DOHH2 (cell line): ENCODE data around the gene DSG2.

Source experiments
- H3F3A ChIP-seq: fragments of 200-600 bp; sonication (generic), shearing (Covaris generic); 2 replicates; pipeline ENCODE4 v1.6.0; 2016; ENCODE audit warnings: antibody characterized with exemption, mild to moderate bottlenecking; ENCODE audit not compliant: control insufficient read depth, insufficient read depth
- H3K27ac ChIP-seq: fragments of 200-600 bp; sonication (generic); 2 replicates; pipeline ENCODE4 v1.5.1; 2014; ENCODE audit warnings: low read depth, mild to moderate bottlenecking, low read length, moderate library complexity
- H3K27me3 ChIP-seq: fragments of 200-600 bp; sonication (generic); 2 replicates; pipeline ENCODE4 v1.6.1; 2014; ENCODE audit warnings: mild to moderate bottlenecking, low read length, mixed read lengths; ENCODE audit not compliant: control insufficient read depth
- H3K36me3 ChIP-seq: fragments of 200-600 bp; sonication (generic); 2 replicates; pipeline ENCODE4 v1.6.1; 2014; ENCODE audit warnings: mild to moderate bottlenecking, low read length, moderate library complexity, mixed read lengths; ENCODE audit not compliant: control insufficient read depth
- H3K4me1 ChIP-seq: fragments of 200-600 bp; sonication (generic); 2 replicates; pipeline ENCODE4 v1.6.1; 2014; ENCODE audit warnings: mild to moderate bottlenecking, low read length, mixed read lengths; ENCODE audit not compliant: control insufficient read depth
- H3K4me2 ChIP-seq: fragments of 200-600 bp; sonication (generic); 2 replicates; pipeline ENCODE4 v1.6.0; 2014; ENCODE audit warnings: mild to moderate bottlenecking, low read length, moderate library complexity
- H3K4me3 ChIP-seq: fragments of 200-600 bp; sonication (generic); 2 replicates; pipeline ENCODE4 v1.5.1; 2014; ENCODE audit warnings: mild to moderate bottlenecking, low read length, mixed read lengths
- H3K79me2 ChIP-seq: fragments of 200-600 bp; sonication (generic); 2 replicates; pipeline ENCODE4 v1.6.1; 2014; ENCODE audit warnings: mild to moderate bottlenecking, low read length, mixed read lengths; ENCODE audit not compliant: control insufficient read depth
- H3K9me2 ChIP-seq: fragments of 200-600 bp; sonication (generic); replicated peaks from 2 replicates; pipeline ENCODE4 v1.6.1; 2014; ENCODE audit warnings: mild to moderate bottlenecking, low read length, mixed read lengths; ENCODE audit not compliant: control insufficient read depth
- H3K9me3 ChIP-seq: fragments of 200-600 bp; sonication (generic); 2 replicates; pipeline ENCODE4 v1.6.1; 2014; ENCODE audit warnings: antibody characterized with exemption, low read length, mixed read lengths; ENCODE audit not compliant: control insufficient read depth, insufficient read depth
- H4K20me1 ChIP-seq: fragments of 200-600 bp; sonication (generic); 2 replicates; pipeline ENCODE4 v1.6.0; 2014; ENCODE audit warnings: low read depth, mild to moderate bottlenecking, antibody characterized with exemption, low read length, moderate library complexity; ENCODE audit not compliant: control insufficient read depth, insufficient read depth
- CTCF ChIP-seq: fragments of 200-600 bp; sonication (generic); IDR thresholded peaks from one replicate; pipeline ENCODE4 v1.5.1; 2014; ENCODE audit warnings: antibody characterized with exemption, mild to moderate bottlenecking, low read depth, low read length; ENCODE audit not compliant: poor library complexity, severe bottlenecking
- EZH2phosphoT487 ChIP-seq: fragments of 200-600 bp; sonication (generic); IDR thresholded peaks from 2 replicates; pipeline ENCODE4 v1.6.1; 2017; ENCODE audit warnings: borderline replicate concordance, mild to moderate bottlenecking, antibody characterized with exemption, low read length, moderate library complexity, mixed read lengths

The DSG2 gene

GRCh38 chr18:31500051-31500688, 2.2 kb downstream of the DSG2 start:
- Histone ChIP-seq H3K9me3 (no peaks in the 10 kb centered on the region; the same call in 1 of the 2 replicates), H3K27ac (no peak overlapping the region), H3K4me1 (no peaks in the 10 kb centered on the region), H3K36me3 (no peaks in the 10 kb centered on the region), H3K4me2 (no peak overlapping the region), H3K79me2 (no peaks in the 10 kb centered on the region), H3K9me2 (no peaks in the 10 kb centered on the region), H3K27me3 (no peaks in the 10 kb centered on the region), H4K20me1 (no peaks in the 10 kb centered on the region), H3K4me3 (no peak overlapping the region), H3F3A (no peaks in the 10 kb centered on the region)
- TF ChIP-seq EZH2phosphoT487 (no peak), CTCF (no peak)

GRCh38 chr18:31503011-31503410, 5.0 kb downstream of the DSG2 start:
- H3K27ac ChIP-seq: no peak overlapping the region
- H4K20me1 ChIP-seq: no peaks in the 10 kb centered on the region
- TF ChIP-seq CTCF (no peak), EZH2phosphoT487 (no peak)
- no peaks in the 10 kb centered on the region for H3K4me1 ChIP-seq
- no peaks in the 10 kb centered on the region for H3F3A ChIP-seq
- H3K4me3 ChIP-seq: no peak overlapping the region
- no peaks in the 10 kb centered on the region for H3K9me2 ChIP-seq
- H3K79me2 ChIP-seq: no peaks in the 10 kb centered on the region
- no peaks in the 10 kb centered on the region for H3K27me3 ChIP-seq
- H3K36me3 ChIP-seq: no peaks in the 10 kb centered on the region
- no peaks in the 10 kb centered on the region for H3K9me3 ChIP-seq
- H3K4me2 ChIP-seq: no peak overlapping the region

- no peaks in the 10 kb centered on the region for H3F3A ChIP-seq
- H3K27me3 ChIP-seq: no peaks in the 10 kb centered on the region
- no peaks in the 10 kb centered on the region for H3K36me3 ChIP-seq
- H4K20me1 ChIP-seq: no peaks in the 10 kb centered on the region
- no peak overlapping the region for H3K27ac ChIP-seq
- no peaks in the 10 kb centered on the region for H3K9me3 ChIP-seq
- H3K4me1 ChIP-seq: no peaks in the 10 kb centered on the region
- TF ChIP-seq EZH2phosphoT487 (no peak), CTCF (no peak)
- no peak overlapping the region for H3K4me3 ChIP-seq
- H3K9me2 ChIP-seq: no peaks in the 10 kb centered on the region
- H3K4me2 ChIP-seq: no peak overlapping the region
- H3K79me2 ChIP-seq: no peaks in the 10 kb centered on the region
These were observed 6.6 kb downstream of the DSG2 start for GRCh38 chr18:31504455-31505147.
